ENCODE results near the gene GPC4.

GPC4 gene

DNA sequence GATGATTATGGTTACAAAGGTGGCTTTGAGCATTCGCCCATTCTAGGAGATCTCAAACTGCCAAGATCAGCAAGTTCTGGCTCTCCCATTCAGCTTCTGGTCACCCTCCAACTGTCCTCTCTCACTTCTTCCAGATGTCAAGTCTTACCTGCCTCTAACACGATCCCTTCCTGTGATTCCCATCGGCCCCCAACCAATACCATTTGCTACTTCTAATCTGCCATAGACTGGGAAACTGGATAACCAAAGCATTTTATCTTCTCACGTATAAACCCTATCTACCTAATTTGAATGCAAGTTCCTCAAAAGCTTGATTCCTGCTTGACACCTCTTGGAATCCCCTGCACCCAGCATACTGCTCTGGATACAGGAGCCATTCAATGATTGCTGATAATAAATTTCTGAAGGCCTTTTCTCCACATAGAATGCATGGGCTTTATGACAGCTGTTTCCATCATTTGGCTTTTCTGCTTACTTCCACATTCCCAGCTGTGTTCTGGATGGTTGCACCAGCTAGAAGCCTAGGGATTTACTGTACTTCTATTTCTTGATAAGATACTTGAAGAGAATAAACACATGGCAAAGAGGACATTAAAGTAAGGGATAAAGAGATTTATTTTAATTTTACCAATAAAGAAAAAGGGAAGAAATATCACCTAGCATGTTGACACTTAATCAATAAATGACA is 9.6 kb downstream of the GPC4 start:
- no peak for DNase-seq

DNA sequence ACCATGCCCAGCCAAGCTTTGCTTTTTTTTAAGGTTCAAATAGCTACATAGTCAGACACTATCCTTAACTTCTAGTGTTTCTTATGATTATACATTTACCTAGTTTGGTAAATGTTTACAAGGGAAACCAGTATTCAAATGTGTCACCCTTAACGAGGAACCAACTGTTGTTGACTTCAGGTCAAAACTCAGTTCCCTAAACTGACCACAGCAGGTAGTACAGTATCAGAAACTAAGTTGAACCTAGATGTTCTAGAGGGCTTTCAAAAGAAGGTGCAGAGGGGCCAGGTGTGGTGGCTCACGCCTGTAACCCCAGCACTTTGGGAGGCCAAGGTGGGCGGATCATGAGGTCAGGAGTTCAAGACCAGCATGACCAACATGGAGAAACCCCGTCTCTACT is 11.3 kb downstream of the GPC4 start:
- no peak for DNase-seq

DNA sequence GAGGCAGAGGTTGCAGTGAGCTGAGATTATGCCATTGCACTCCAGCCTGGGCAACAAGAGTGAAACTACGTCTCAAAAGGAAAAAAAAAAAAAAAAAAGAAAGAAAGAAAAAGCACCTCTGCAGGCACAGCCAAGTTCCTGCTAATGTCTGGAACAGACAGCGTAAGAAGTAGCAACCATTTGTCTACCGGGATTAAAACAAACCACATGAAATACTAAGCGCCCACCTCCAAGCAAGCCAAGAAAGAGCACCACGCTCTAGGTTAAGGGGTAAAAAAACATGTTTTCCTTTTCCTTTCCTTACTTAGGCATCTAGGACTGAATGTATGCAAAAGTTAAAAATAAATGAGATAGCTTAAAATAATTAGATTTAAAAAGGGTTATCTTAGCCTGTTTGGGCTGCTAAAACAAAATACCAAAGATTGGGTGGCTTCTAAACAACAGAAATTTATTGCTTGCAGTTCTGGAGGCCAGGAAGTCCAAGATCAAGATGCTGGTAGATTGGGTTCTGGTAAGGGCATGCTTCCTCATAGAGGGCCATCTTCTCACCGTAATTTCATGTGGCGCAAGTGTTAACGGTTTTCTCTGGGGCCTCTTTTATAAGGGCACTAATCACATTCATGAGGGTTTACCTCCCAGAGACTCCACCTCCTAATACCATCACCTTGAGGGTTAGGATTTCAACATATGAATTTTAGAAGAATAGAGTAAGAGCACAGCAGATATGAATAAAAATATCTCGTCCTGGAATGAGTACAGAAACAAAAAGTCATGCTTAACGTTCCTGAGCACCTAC is 12.3 kb downstream of the GPC4 start:
- DNase-seq: no peak

- no peak for DNase-seq
These were observed 13.2 kb downstream of the GPC4 start for GRCh38 chrX:133402042-133402453.

GRCh38 chrX:133401536-133401935 is 13.8 kb downstream of the GPC4 start:
- DNase-seq: no peak

GRCh38 chrX:133399411-133399810 is 15.9 kb downstream of the GPC4 start:
- DNase-seq: no peak

GRCh38 chrX:133394765-133395164 is 20.5 kb downstream of the GPC4 start:
- DNase-seq: no peak

GRCh38 chrX:133392671-133393070 is 22.6 kb downstream of the GPC4 start:
- no peak for DNase-seq

DNA sequence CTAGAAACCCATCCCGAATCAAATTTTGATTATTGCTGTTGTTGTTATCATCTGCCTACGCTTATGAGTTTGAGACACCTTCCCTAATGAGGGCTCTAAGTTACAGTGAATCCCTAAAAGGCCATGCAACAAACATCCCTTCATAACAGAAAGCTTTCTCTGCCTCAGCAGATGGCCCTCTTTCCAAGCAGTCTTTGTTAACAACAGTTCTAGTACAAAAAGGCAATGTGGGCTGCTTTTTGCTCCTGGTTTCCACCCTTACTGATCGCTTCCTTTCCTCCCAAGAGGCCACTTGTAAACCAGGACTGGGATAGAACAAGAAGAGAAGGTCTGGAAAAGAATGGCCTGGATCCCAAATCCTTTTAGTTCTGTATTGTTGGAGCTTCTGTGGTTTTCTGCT is 24.2 kb downstream of the GPC4 start:
- no peak for DNase-seq

DNA sequence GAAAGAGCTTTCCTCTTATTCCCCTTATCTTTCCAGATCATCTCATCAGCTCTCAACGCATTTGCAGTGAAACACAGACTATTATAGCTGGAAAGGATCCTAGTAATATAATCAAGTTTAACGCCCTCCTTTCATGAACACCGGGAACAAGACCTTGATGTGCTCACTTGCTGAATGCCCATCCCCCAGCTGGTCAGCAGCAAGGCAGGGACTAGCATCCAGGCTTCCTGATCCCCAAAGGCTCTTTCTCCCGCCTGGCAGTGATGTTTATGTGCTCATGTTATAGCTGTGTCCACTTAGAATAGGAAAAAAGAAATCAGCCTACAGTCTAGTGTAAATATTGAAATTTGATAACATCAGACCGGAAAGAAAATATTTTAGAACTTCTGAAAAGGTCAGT is 24.6 kb downstream of the GPC4 start:
- DNase-seq: no peak

DNA sequence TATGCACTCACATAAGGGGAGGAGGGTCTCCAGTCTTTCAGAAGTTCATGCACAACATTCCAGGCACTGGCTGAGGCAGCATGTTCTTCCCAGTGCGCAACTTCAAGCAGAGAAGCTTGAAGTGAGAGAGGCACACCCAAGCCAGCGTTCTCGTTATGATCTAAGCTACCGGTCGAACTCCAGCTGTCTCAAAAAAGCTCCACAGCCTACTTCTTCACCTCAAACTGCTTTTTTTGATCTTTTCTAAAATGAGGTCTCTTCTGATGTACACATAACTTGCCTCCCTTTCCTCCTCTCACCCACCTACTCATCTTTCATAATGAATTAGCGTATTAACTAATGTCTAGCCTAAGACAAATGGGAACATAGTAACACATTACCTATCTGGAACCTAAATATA is 25.3 kb downstream of the GPC4 start:
- no peak for DNase-seq

GRCh38 chrX:133384454-133384853 is 30.8 kb downstream of the GPC4 start:
- DNase-seq: no peak

DNA sequence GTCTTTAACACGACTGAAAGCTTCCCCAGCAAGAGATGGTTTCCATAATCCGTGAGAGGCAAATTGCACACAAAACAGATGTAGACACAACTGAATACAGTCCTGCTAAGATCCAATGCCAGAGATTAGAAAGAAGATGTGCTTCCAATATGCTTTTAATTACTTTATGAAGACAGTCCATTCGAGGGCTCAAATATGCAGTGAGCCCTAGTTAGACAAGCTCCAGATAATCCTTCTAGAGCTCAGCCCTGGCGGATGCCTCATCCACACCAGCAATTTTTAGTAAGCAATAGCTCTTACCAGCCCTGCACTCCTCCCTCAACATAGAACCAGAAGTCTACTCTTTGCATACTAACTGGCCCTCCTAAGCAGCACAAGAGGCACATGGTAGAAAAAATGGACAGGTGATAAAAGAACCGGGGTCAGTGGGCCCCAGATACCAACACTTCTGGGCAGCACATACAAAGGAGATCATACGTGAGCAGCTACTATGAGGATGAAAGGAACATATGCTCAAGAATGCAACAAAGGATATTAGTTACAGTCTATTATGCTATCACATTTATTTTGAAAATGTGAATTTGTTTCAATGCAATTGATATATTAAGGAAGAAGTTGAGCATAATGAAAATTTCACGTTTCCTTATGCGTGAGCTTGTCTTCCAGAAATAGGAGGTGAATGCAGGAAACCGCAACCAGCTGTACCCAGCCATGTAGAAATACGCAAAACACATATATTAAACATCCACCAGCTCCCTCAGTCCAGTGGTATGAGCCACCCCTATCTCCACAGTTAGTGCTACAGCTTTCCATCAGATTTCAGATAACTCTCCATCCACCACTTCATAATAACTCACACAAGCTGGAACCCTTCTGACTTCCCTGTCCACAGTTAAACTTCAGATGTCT is 34.3 kb downstream of the GPC4 start:
- DNase-seq: no peak

DNA sequence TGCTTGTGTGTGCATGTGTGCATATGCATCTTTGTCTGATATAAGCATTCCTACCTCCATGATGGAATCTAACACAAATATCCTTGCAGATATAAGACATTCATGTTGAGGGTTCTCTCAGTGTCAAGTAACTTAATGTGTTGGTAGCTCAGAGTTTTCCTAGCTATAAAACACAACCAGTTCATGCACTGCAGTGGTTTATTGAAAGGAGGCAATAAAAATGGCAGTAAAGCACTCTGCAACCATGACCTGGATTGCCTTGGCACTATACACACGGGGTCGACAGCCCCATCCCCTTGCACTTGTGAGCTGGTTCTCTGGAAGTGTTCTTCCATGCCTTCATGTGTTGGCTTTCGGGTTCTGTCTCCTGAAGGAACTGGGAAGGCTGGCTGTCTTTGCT is 38.9 kb downstream of the GPC4 start:
- DNase-seq: no peak

DNA sequence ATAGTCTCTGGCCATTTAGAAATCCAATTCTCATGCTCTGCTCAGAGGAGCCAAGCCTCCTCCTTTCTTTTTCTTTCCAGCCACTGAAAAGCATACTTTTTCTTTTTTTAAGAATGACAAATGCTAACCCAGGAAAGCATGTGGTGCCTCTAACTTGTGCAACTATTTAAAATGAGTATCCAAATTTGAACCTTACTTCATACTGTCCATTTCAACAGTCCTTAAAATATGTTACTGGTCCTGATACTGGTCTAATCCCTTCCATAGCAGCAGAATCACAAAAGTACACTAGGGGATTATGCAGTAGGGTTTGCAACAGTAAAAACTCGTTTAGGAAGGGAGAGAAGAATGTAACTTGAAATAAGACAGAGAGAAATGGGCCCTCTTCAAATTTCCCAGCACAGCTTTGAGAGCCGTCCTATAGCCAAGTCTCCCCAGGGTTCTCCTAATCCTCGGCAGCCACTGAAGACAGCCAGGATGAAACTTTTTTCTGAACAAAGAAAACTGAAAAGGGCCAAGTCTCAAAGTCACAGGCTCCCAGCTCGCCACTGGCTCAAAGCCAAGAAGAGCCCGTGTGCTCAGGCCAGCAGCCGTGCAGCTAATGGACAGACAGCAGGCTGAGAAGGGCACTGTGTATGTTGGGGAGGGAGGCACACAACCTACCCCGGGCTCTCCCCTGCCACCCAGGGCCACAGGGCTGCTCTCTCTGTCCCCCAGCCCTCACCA is 39.5 kb downstream of the GPC4 start:
- no peak for DNase-seq

- DNase-seq: no peak
These were observed 40.4 kb downstream of the GPC4 start for GRCh38 chrX:133374874-133375387.

GRCh38 chrX:133373386-133374079 is 41.8 kb downstream of the GPC4 start:
- no peak for DNase-seq

GRCh38 chrX:133370696-133371275 is 44.5 kb downstream of the GPC4 start:
- DNase-seq: no peak

DNA sequence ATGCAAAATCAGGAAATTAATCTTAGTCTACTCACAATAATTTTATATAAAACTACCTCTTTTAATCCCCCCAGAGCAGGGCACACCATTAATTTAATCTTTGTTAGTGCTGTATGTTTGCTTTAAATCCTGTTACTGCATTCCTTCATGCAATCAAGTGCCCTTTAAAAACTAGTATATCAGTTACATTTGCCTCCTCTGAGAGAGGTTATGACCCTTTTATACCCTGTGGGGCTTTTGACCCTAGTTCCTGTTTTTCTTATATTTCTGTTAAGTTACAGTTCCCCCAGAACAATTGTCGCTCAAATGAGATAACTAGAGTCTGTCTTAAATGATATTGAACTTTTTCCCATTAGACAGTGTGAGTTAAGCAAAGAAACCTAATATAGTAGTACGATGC is 46.2 kb downstream of the GPC4 start:
- DNase-seq: no peak

DNA sequence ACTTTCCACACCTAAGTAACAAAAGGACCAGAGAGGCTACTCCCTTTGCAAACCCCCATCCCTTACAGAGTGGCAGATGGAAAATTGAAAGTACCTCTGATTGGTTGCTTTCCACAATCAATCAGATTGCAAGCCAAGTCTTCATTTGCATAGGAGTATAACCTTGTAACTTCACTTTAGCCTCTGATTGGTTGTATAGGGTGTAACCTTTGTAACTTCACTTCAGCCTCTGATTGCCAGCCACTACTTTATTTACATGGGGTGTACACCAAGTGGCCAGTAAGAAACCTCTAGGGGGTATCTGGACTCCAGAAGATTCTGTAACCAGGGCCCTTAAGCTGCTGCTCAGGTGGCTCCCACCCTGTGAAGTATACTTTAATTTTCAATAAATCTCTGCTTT is 48.6 kb downstream of the GPC4 start:
- no peak for DNase-seq

- DNase-seq: no peak
These were observed 49.2 kb downstream of the GPC4 start for GRCh38 chrX:133365871-133366611.

Measured in activated naive CD4-positive, alpha-beta T cell (primary cell).